ENCODE results near the gene SQOR.
A peak's percentile ranks its signal among the peaks of the same experiment; 100 is the strongest.

SQOR gene

GRCh38 chr15:45719490-45719889 is 84.7 kb downstream of the SQOR start:
- no peaks in the 10 kb centered on the region for H3K79me2 ChIP-seq (ENCODE audit: control insufficient read depth, low read length)
- TF ChIP-seq CTCF (IDR thresholded peaks at IDR 0.05; ENCODE audit: low read depth, low read length, poor library complexity, severe bottlenecking) (no peak), EZH2phosphoT487 (IDR thresholded peaks at IDR 0.05; ENCODE audit: borderline replicate concordance, low read length) (no peak)
- no peaks in the 10 kb centered on the region for H3K9me2 ChIP-seq (replicated peaks; ENCODE audit: control insufficient read depth, low read length)
- H4K20me1 ChIP-seq (ENCODE audit: control insufficient read depth, insufficient read depth, low read depth, low read length): no peaks in the 10 kb centered on the region
- H3K27me3 ChIP-seq (ENCODE audit: control insufficient read depth, low read length): no peaks in the 10 kb centered on the region
- H3K4me3 ChIP-seq (ENCODE audit: low read length): peak overlapping the region; percentile 1; the same call in 1 of the 2 replicates
- H3K4me2 ChIP-seq (ENCODE audit: low read length): peak overlapping the region; percentile 36
- H3K36me3 ChIP-seq (ENCODE audit: control insufficient read depth, low read length): peaks cover 31% of the 10 kb centered on the region
- H3K27ac ChIP-seq (ENCODE audit: low read depth, low read length): peak overlapping the region; percentile 41
- H3F3A ChIP-seq (ENCODE audit: control insufficient read depth, insufficient read depth): peaks cover 7% of the 10 kb centered on the region
- H3K9me3 ChIP-seq (ENCODE audit: control insufficient read depth, insufficient read depth, low read length): peaks cover 15% of the 10 kb centered on the region; the same call in 1 of the 2 replicates
- H3K4me1 ChIP-seq (ENCODE audit: control insufficient read depth, low read length): peaks cover 99% of the 10 kb centered on the region

DNA sequence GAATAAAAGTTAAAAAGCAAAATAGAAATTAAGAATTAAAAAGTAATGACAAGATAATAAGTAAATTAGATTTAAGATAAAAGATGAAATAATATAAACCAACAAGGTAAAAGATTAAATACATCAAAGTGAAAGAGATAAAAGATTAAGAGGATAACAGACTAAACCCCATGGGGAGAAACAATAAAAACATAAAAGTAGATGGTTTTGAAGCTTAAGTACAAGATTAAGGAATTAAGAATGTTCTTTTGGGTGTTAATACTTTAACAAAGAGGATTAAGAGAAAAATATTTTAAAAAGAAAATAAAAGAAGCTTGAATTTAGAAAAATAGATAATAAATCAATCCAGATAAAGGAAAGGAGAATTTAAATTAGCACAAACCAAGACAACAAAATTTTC is 85.4 kb downstream of the SQOR start:
- H3K9me2 ChIP-seq (replicated peaks; ENCODE audit: control insufficient read depth, low read length): no peaks in the 10 kb centered on the region

GRCh38 chr15:45728641-45729040 is 93.8 kb downstream of the SQOR start:
- peaks cover 99% of the 10 kb centered on the region for H3K4me1 ChIP-seq (ENCODE audit: control insufficient read depth, low read length)
- H4K20me1 ChIP-seq (ENCODE audit: control insufficient read depth, insufficient read depth, low read depth, low read length): no peaks in the 10 kb centered on the region
- H3K9me2 ChIP-seq (replicated peaks; ENCODE audit: control insufficient read depth, low read length): no peaks in the 10 kb centered on the region
- H3K4me3 ChIP-seq (ENCODE audit: low read length): no peak overlapping the region
- H3K9me3 ChIP-seq (ENCODE audit: control insufficient read depth, insufficient read depth, low read length): peaks cover 9% of the 10 kb centered on the region; the same call in 1 of the 2 replicates
- no peaks in the 10 kb centered on the region for H3K27me3 ChIP-seq (ENCODE audit: control insufficient read depth, low read length)
- H3F3A ChIP-seq (ENCODE audit: control insufficient read depth, insufficient read depth): peaks cover 21% of the 10 kb centered on the region
- TF ChIP-seq EZH2phosphoT487 (IDR thresholded peaks at IDR 0.05; ENCODE audit: borderline replicate concordance, low read length): no peak
- TF ChIP-seq CTCF (IDR thresholded peaks at IDR 0.05; ENCODE audit: low read depth, low read length, poor library complexity, severe bottlenecking): no peak
- peak overlapping the region; percentile 55; the same call in 1 of the 2 replicates for H3K4me2 ChIP-seq (ENCODE audit: low read length)
- H3K36me3 ChIP-seq (ENCODE audit: control insufficient read depth, low read length): peaks cover 20% of the 10 kb centered on the region
- peaks cover 2% of the 10 kb centered on the region; the same call in 1 of the 2 replicates for H3K79me2 ChIP-seq (ENCODE audit: control insufficient read depth, low read length)
- peak overlapping the region; percentile 99 for H3K27ac ChIP-seq (ENCODE audit: low read depth, low read length)

More for the DNA sequence above, 85.4 kb downstream of the SQOR start:
- peak overlapping the region; percentile 41 for H3K27ac ChIP-seq (ENCODE audit: low read depth, low read length)
- H3K4me3 ChIP-seq (ENCODE audit: low read length): no peak overlapping the region
- no peaks in the 10 kb centered on the region for H3K27me3 ChIP-seq (ENCODE audit: control insufficient read depth, low read length)
- no peaks in the 10 kb centered on the region for H4K20me1 ChIP-seq (ENCODE audit: control insufficient read depth, insufficient read depth, low read depth, low read length)
- no peaks in the 10 kb centered on the region for H3K79me2 ChIP-seq (ENCODE audit: control insufficient read depth, low read length)
- peaks cover 31% of the 10 kb centered on the region for H3K36me3 ChIP-seq (ENCODE audit: control insufficient read depth, low read length)
- TF ChIP-seq CTCF (IDR thresholded peaks at IDR 0.05; ENCODE audit: low read depth, low read length, poor library complexity, severe bottlenecking): no peak
- no peak for TF ChIP-seq EZH2phosphoT487 (IDR thresholded peaks at IDR 0.05; ENCODE audit: borderline replicate concordance, low read length)
- H3F3A ChIP-seq (ENCODE audit: control insufficient read depth, insufficient read depth): peaks cover 7% of the 10 kb centered on the region
- H3K4me1 ChIP-seq (ENCODE audit: control insufficient read depth, low read length): peaks cover 97% of the 10 kb centered on the region
- H3K9me3 ChIP-seq (ENCODE audit: control insufficient read depth, insufficient read depth, low read length): peaks cover 15% of the 10 kb centered on the region; the same call in 1 of the 2 replicates
- H3K4me2 ChIP-seq (ENCODE audit: low read length): peak overlapping the region; percentile 41
